IMR-90 (cell line): ENCODE measurements around the gene CKAP5. TPM values are rescaled to one million over a fixed set of nuclear protein-coding genes. Genes with fewer than 3 reads are reported as not detected.

Experiments used
- ATAC-seq: fragments of 200-7000 bp; cut with Tn5 transposase; 2 replicates; pipeline ENCODE4 v1.9.1; 2020; ENCODE audit warnings: low read depth, mild to moderate bottlenecking, moderate library complexity
- BruUV-seq: library from RNA; stranded (reverse); fragments of 400-500 nt; replicated peaks from 2 replicates; lab custom pipeline; 2021; lab: Mats Ljungman, UMichigan
- CTCF ChIA-PET: fragments of 300-600 bp; formaldehyde crosslinking; extraction: SDS; loops from one replicate; lab custom pipeline; 2021; ENCODE audit warnings: antibody characterized with exemption; lab: Yijun Ruan, JAX
- POLR2A ChIA-PET: fragments of 300-600 bp; sonication (Branson Sonifier 250); formaldehyde crosslinking; loops from one replicate; lab custom pipeline; 2022; ENCODE audit warnings: antibody characterized with exemption; ENCODE audit not compliant: unreplicated experiment; lab: Charles Lee
- DNase-seq: peaks from one replicate; pipeline ENCODE4 v3.0.0; 2013
- H2AFZ ChIP-seq: replicated peaks from 2 replicates; pipeline ENCODE3; 2013; ENCODE audit warnings: low read length, mild to moderate bottlenecking; ENCODE audit not compliant: poor library complexity
- H2AK5ac ChIP-seq: 2 replicates; pipeline ENCODE4 v1.6.1; 2013; ENCODE audit warnings: low read depth, low read length, inconsistent platforms
- H2AK9ac ChIP-seq: replicated peaks from 2 replicates; pipeline ENCODE3; 2013; ENCODE audit warnings: mild to moderate bottlenecking, low read depth, low read length, moderate library complexity; ENCODE audit not compliant: poor library complexity
- H2BK120ac ChIP-seq: 2 replicates; pipeline ENCODE4 v1.6.1; 2013; ENCODE audit warnings: low read depth, low read length, inconsistent platforms
- H2BK15ac ChIP-seq: 3 replicates; pipeline ENCODE4 v1.6.1; 2013; ENCODE audit warnings: low read depth, low read length, inconsistent platforms
- H2BK20ac ChIP-seq: 2 replicates; pipeline ENCODE4 v1.6.1; 2013; ENCODE audit warnings: low read depth, mild to moderate bottlenecking, inconsistent platforms, low read length, moderate library complexity
- H2BK5ac ChIP-seq: 2 replicates; pipeline ENCODE4 v1.6.1; 2013; ENCODE audit warnings: mild to moderate bottlenecking, low read depth, low read length, inconsistent platforms; ENCODE audit not compliant: poor library complexity, severe bottlenecking
- H3K14ac ChIP-seq: replicated peaks from 2 replicates; pipeline ENCODE4 v1.6.1; 2013; ENCODE audit warnings: low read depth, low read length, inconsistent platforms
- H3K18ac ChIP-seq: 2 replicates; pipeline ENCODE4 v1.6.1; 2013; ENCODE audit warnings: low read depth, low read length, control low read depth
- H3K23ac ChIP-seq: 2 replicates; pipeline ENCODE4 v1.6.1; 2013; ENCODE audit warnings: low read depth, low read length, inconsistent platforms
- H3K27ac ChIP-seq: 2 replicates; pipeline ENCODE4 v1.5.1; 2013; ENCODE audit warnings: mild to moderate bottlenecking, control low read depth, low read length; ENCODE audit not compliant: insufficient read depth
- H3K27me3 ChIP-seq: 2 replicates; pipeline ENCODE4 v1.6.1; 2013; ENCODE audit warnings: low read length; ENCODE audit not compliant: control insufficient read depth, insufficient read depth
- H3K36me3 ChIP-seq: 2 replicates; pipeline ENCODE4 v1.6.1; 2013; ENCODE audit warnings: low read length, mixed read lengths; ENCODE audit not compliant: control insufficient read depth, insufficient read depth
- H3K4ac ChIP-seq: 2 replicates; pipeline ENCODE4 v1.6.1; 2013; ENCODE audit warnings: low read depth, low read length, inconsistent platforms
- H3K4me1 ChIP-seq: 2 replicates; pipeline ENCODE4 v1.6.1; 2013; ENCODE audit warnings: low read length, mixed read lengths; ENCODE audit not compliant: control insufficient read depth, insufficient read depth
- H3K4me2 ChIP-seq: 2 replicates; pipeline ENCODE4 v1.6.1; 2013; ENCODE audit warnings: low read depth, mild to moderate bottlenecking, control low read depth, low read length, moderate library complexity
- H3K4me3 ChIP-seq: 2 replicates; pipeline ENCODE4 v1.5.1; 2013; ENCODE audit warnings: low read depth, mild to moderate bottlenecking, control low read depth, low read length, moderate library complexity; ENCODE audit not compliant: insufficient read depth
- H3K56ac ChIP-seq: 2 replicates; pipeline ENCODE4 v1.6.1; 2013; ENCODE audit warnings: low read length, inconsistent platforms; ENCODE audit not compliant: insufficient read depth; ENCODE audit errors: extremely low read depth
- H3K79me1 ChIP-seq, 2 experiments: 2 replicates each; pipeline ENCODE4 v1.6.1; 2013; ENCODE audit warnings: low read length in 2 of 2, inconsistent platforms in 1 of 2, low read depth in 1 of 2
- H3K9ac ChIP-seq: 2 replicates; pipeline ENCODE4 v1.6.1; 2013; ENCODE audit warnings: low read depth, low read length, control low read depth
- H3K9me1 ChIP-seq: 2 replicates; pipeline ENCODE4 v1.6.1; 2013; ENCODE audit warnings: low read length, inconsistent platforms; ENCODE audit not compliant: insufficient read depth
- H3K9me3 ChIP-seq: 2 replicates; pipeline ENCODE4 v1.6.1; 2013; ENCODE audit warnings: low read length; ENCODE audit not compliant: control insufficient read depth, insufficient read depth
- H4K20me1 ChIP-seq: 2 replicates; pipeline ENCODE4 v1.6.1; 2013; ENCODE audit warnings: low read length, inconsistent platforms; ENCODE audit not compliant: insufficient read depth
- H4K5ac ChIP-seq: 2 replicates; pipeline ENCODE4 v1.6.1; 2013; ENCODE audit warnings: mild to moderate bottlenecking, low read depth, low read length, control low read depth
- H4K8ac ChIP-seq, 2 experiments: 2 replicates each; pipeline ENCODE4 v1.6.1; 2013; ENCODE audit warnings: low read depth in 2 of 2, low read length in 2 of 2, control low read depth in 1 of 2, inconsistent platforms in 1 of 2
- H4K91ac ChIP-seq: 2 replicates; pipeline ENCODE4 v1.6.1; 2013; ENCODE audit warnings: low read depth, low read length, inconsistent platforms; ENCODE audit not compliant: insufficient read depth
- BHLHE40 ChIP-seq: fragments of 150-350 bp; IDR thresholded peaks from 2 replicates; pipeline ENCODE4 v1.6.1; 2016; ENCODE audit warnings: mild to moderate bottlenecking, low read depth, low read length
- CEBPB ChIP-seq: IDR thresholded peaks from 2 replicates; pipeline ENCODE4 v1.6.1; 2012; ENCODE audit warnings: low read depth, low read length, improper control_type of control experiment
- CTCF ChIP-seq: conservative IDR thresholded peaks from 2 replicates; pipeline ENCODE4 v1.5.1; 2012; ENCODE audit warnings: mild to moderate bottlenecking, low read depth, low read length, improper control_type of control experiment
- ELK1 ChIP-seq: fragments of 150-350 bp; IDR thresholded peaks from 2 replicates; pipeline ENCODE4 v1.6.1; 2016; ENCODE audit warnings: low read depth, mild to moderate bottlenecking, low read length, moderate library complexity, borderline replicate concordance
- FOS ChIP-seq: fragments of 150-350 bp; IDR thresholded peaks from 2 replicates; pipeline ENCODE4 v1.6.1; 2016; ENCODE audit warnings: low read depth, low read length
- MAFK ChIP-seq: IDR thresholded peaks from 2 replicates; pipeline ENCODE4 v1.6.1; 2012; ENCODE audit warnings: low read depth, low read length, improper control_type of control experiment
- RAD21 ChIP-seq: IDR thresholded peaks from 2 replicates; pipeline ENCODE4 v1.6.1; 2012; ENCODE audit warnings: low read length, improper control_type of control experiment
- SMC3 ChIP-seq: fragments of 150-350 bp; IDR thresholded peaks from 2 replicates; pipeline ENCODE4 v1.6.1; 2016; ENCODE audit warnings: low read depth, mild to moderate bottlenecking, antibody characterized with exemption, low read length, moderate library complexity
- USF2 ChIP-seq: fragments of 150-350 bp; IDR thresholded peaks from 2 replicates; pipeline ENCODE4 v1.6.1; 2017; ENCODE audit warnings: mild to moderate bottlenecking, antibody characterized with exemption, low read length, low read depth
- WGBS, 2 experiments: methylation state at CpG; one replicate each; pipeline versions ENCODE4 v1.1.5 to v1.1.7; 2013; ENCODE audit warnings: missing lambda C conversion rate in 2 of 2; ENCODE audit not compliant: insufficient read length in 1 of 2; ENCODE audit errors: extremely low coverage in 2 of 2; 5-methylcytosine and 5-hydroxymethylcytosine counted together
- dilution Hi-C: fragments of 300-500 bp; cut with HindIII; formaldehyde crosslinking; loops from one replicate; pipeline ENCODE4 v1.14.3; 2018; ENCODE audit warnings: low sequenced_read_pairs; ENCODE audit not compliant: unreplicated experiment
- in situ Hi-C: fragments of 300-500 bp; cut with MboI; formaldehyde crosslinking; loops from 3 replicates; pipeline ENCODE4 v1.14.3; 2019; ENCODE audit warnings: low sequenced_read_pairs, inconsistent platforms, mixed read lengths
- intact Hi-C: fragments of 100-400 bp; cut with micrococcal nuclease; formaldehyde crosslinking; loops from 2 replicates; pipeline ENCODE4 v1.10.0; 2022
- polyA plus RNA-seq, 3 experiments: library from polyadenylated mRNA; depleted of rRNA; stranded (reverse); fragments of >200 nt; gene quantifications; 2 replicates each; pipeline ENCODE4 v1.2.3, GENCODE V29; 2012; ENCODE audit warnings: low replicate concordance in 1 of 3
- total RNA-seq: library from RNA; depleted of rRNA; stranded (reverse); fragments of >200 nt; gene quantifications from 2 replicates; pipeline ENCODE4 v1.2.3, GENCODE V29; 2012

Gene CKAP5
- total and polyA plus RNA-seq, 2 of the 4 experiments (the other 2 are of a cell fraction): 59.5 to 79.2 TPM

GRCh38 chr11:46886211-46886610, 40.1 kb upstream of the CKAP5 start:
- Histone ChIP-seq H2AK5ac (no peak overlapping the region), H2BK5ac (no peak overlapping the region), H3K9me3 (no peaks in the 10 kb centered on the region), H2AFZ (no peak overlapping the region), H3K9ac (no peak overlapping the region), H4K91ac (no peak overlapping the region), H2BK15ac (no peak overlapping the region), H3K36me3 (peaks cover 9% of the 10 kb centered on the region), H4K8ac (no peak overlapping the region), H3K9me1 (0 out of 2 replicates have a peak, but pooled peaks cover 3% of the 10 kb centered on the region), H3K4me3 (no peak overlapping the region), H4K5ac (no peak overlapping the region), H3K23ac (no peak overlapping the region), H3K18ac (no peak overlapping the region), H3K4ac (no peak overlapping the region), H3K4me1 (no peaks in the 10 kb centered on the region; the same call in 1 of the 2 replicates), H3K56ac (no peak overlapping the region), H3K27me3 (no peaks in the 10 kb centered on the region), H3K4me2 (no peak overlapping the region), H2BK120ac (no peak overlapping the region), H3K14ac (no peak overlapping the region), H2AK9ac (no peak overlapping the region), H2BK20ac (no peak overlapping the region), H3K79me1 (no peaks in the 10 kb centered on the region), H4K20me1 (no peaks in the 10 kb centered on the region), H3K27ac (no peak overlapping the region)
- 94% methylated on average over 9 of the region's 11 CpGs; no CpG with 5 or more reads in 1 of the 2 experiments for WGBS, 2 experiments
- no peak for ATAC-seq
- BruUV-seq: no TSS peak
- CTCF ChIA-PET: interaction anchor here (0.9 to 4.3 kb wide), 2 partner anchors 21 to 267 kb away, joined by 3 to 19 read pairs; no protein-coding TSS in a partner anchor
- DNase-seq: no peak
- in situ Hi-C loops (loop anchor here (5.0 to 25.0 kb wide), 2 partner anchors 266 to 476 kb away; partner anchors contain the start of gene MYBPC3), intact Hi-C loops (no loop called here), dilution Hi-C loops (no loop called here)
- POLR2A ChIA-PET: no interaction called here
- TF ChIP-seq SMC3 (no peak), FOS (no peak), BHLHE40 (no peak), CTCF (no peak), CEBPB (no peak), MAFK (no peak), USF2 (no peak), ELK1 (no peak), RAD21 (no peak)
